HG03520 (cell line): ENCODE measurements around the gene SEMA3D.
"Not testable (repeated sequence)": the region's sequence is repeated elsewhere in the genome, so short reads cannot be mapped to it uniquely, and the experiment has no call there.

Source experiments
- ATAC-seq: cut with Tn5 transposase; IDR thresholded peaks from one replicate; pipeline ENCODE4 v1.9.1; 2021; ENCODE audit warnings: mild to moderate bottlenecking, moderate library complexity; ENCODE audit not compliant: unreplicated experiment

SEMA3D gene

GRCh38 chr7:85000735-85001350, 186.0 kb downstream of the SEMA3D start:
- ATAC-seq, result no peak

GRCh38 chr7:84999450-84999849, 187.4 kb downstream of the SEMA3D start:
- ATAC-seq, result no peak

DNA sequence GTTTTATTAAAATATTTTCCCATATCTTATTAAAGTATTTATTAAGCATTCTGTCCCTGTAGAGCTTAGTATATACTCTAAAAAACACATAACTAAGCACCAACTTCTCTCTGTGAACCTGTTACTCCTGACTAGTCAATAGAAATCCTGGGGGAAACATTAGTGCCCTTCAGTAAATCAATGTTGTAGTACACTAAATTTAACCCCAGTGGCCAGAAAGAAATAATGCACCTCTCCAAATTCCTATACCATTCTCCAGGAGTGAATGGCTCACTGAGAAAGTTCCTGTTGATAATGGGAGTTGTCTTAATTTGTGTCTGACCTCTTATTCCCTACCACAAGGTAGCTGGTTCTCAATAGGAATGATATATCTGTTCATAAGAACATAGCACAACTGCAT, 188.2 kb downstream of the SEMA3D start:
- no peak for ATAC-seq

GRCh38 chr7:84997626-84998025, 189.2 kb downstream of the SEMA3D start:
- no peak for ATAC-seq

DNA sequence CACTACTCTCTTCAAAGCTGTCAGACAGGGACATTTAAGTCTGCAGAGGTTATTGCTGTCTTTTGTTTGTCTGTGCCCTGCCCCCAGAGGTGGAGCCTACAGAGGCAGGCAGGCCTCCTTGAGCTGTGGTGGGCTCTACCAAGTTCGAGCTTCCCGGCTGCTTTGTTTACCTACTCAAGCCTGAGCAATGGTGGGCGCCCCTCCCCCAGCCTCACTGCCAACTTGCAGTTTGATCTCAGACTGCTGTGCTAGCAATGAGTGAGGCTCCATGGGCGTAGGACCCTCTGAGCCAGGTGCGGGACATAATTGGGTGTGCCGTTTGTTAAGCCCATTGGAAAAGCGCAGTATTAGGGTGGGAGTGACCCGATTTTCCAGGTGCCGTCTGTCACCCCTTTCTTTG, 193.9 kb downstream of the SEMA3D start:
- not testable (repeated sequence) for ATAC-seq

DNA sequence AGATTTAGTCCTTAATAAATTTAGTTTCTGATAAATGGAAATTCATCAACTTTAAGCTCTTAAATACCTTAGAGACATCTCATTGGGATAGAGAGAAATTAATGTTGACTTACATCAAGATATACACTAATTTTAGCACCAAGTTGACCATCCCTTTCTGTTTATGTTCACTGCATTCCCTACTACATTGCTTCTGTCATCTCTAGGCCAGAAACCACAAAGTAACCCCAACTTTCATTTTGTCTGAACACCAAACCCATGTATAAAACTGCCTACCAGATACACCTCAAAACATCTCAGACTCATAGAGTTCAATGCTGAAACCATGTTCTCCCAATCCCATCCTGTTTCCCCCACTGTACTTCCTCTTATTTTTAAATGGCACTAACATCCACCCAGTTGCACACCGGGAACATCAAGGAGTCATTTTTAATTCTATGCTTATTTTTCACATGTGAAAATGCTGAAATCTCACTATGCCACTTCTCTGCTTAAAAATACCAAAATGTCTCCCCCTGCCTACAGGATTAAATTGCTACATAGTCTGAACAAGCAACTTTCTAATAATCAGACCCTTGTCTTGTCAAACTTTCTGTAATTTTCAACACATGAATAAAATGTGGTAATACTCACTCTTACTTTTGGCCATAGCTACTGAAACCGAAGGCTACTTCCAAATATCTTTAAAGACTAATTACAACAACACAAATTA, 201.6 kb downstream of the SEMA3D start:
- no peak for ATAC-seq

- no peak for ATAC-seq
Observed at GRCh38 chr7:84982199-84982598, 204.7 kb downstream of the SEMA3D start.

- ATAC-seq, result no peak
Observed at GRCh38 chr7:84981055-84981976, 205.5 kb downstream of the SEMA3D start.

GRCh38 chr7:84975586-84976185, 211.2 kb downstream of the SEMA3D start:
- ATAC-seq, result no peak

DNA sequence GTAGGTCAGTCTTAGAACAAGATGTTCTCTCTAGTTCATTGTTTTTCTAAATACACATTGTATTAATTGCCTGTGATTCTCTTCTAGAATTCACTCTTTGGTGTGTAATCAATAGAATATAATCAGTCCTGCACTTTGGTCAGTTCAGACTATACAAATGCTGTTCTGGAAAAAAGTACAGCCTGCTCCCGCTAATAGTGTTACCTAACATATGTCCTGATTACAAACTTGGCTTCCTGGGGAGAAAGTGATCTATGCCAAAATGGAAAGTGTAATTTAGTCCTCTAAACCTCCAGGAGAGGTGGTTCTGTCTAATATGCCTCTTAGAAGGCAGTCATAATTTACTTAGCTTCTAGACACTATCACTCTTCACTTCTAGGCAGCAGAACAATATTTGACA, 215.5 kb downstream of the SEMA3D start:
- no peak for ATAC-seq

DNA sequence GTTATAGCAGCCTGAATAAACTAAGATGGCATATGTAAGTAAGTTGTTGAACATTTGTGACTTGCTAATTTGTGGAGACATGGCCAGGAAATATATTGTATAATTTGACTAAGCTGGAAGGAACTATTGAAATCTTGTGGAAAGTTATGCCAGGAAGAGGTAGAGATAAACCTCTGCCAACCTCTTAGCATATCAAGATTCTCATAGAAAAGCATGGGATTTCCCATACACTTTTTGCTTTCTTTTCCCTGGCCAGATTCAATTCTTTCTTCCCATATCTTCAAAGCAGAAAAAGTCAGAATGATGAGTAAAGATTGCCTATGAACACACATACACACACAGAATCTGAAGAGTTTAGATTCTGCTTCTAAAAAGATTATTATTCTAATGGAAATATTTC, 216.2 kb downstream of the SEMA3D start:
- ATAC-seq, result no peak

DNA sequence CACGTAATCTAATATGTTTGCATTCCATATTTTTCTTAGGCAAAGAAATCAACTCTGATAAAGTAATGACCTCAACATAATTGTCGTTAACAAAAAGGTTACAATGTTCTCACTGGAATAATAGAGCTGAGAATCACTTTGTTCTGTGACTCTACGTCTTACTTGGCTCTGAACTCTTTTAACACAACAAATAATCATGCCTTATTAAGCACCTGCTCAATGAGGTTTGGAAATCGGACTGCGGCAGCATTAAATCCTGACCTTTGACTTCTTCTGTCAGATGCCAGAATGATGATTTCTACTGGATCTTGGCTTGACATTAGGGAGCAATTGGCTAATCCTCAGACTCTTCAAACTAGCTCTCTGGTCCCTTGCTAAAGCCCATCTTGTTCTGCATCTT, 233.6 kb downstream of the SEMA3D start:
- no peak for ATAC-seq

DNA sequence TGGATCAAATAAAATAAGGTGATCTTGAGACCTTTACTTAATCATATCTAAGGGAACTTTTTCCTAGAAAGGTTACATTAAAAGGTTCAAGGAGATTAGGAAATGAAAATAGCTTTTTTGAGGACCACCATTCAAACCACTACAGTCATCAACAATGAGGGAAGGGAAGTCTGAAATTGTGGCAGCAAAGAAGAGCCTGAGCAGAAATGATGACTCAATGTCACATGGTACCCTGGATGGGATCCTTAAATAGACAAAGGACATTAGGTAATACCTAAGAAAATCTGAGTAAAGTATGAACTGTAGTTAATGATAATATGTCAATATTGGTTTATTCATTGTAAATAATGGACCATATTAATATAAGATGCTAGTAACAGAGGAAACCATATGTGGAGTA, 236.0 kb downstream of the SEMA3D start:
- ATAC-seq, result no peak

GRCh38 chr7:84949501-84949900, 237.4 kb downstream of the SEMA3D start:
- ATAC-seq, result no peak

DNA sequence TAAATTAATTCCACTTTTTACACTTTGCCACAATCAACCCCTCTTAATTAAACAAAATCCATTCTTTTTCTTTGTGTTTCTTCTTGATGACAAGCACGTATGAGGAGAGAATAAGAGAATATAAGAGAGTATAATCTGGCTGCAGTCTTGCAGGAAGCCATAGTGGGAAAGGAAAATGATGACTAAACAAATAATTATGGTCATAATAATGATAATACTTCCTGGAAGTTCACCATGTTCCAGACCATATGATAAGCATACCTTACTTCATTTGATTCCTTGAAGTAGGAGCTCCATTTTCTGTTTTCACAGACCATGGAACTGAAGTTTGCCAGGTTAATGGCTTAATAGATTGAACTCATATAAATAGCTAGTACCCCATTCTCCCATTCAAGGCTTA, 237.8 kb downstream of the SEMA3D start:
- no peak for ATAC-seq

DNA sequence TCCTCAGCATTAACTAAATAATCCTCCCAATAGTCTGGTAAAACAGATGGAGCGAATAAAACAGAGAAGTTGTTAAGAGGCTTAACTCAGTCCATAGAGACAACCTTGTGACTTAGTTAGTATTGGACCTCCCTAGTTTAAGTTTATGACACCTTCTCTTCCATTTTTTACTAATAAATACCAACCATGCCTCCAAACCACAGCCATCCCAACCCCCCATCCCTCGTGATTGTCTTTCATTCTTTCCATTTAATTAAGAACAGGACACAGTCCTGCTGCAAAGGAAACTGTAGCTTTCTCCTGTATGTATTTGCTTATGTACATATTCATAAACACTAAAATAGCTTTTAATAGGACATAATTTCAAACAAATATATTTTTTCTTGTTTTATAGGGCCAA, 238.2 kb downstream of the SEMA3D start:
- ATAC-seq, result no peak

DNA sequence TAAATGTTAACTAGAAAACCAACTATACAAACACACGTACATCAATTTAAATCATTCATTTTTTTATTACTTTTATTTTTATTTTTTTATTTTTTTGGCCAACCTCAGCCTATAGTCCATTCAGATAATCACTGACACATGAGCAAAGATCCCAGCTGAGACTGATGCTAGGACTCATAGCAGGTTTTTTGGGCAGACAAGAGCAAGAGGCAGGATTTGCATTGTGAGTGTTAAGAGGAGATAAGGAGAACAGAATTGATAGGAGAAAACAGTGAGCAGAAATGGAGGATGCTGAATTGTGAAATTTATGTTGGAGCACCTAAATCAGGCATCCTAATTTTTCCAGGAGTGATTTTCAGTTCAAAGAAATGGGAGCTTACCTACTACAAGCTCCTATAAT, 240.3 kb downstream of the SEMA3D start:
- no peak for ATAC-seq
